SK-N-MC (cell line): ENCODE results near the gene NFS1.

Source experiments
- DNase-seq: peaks from one replicate; pipeline ENCODE4 v3.0.0-alpha.2; 2011; ENCODE audit warnings: low read depth, low spot score
- H3K27ac ChIP-seq: fragments of 200-600 bp; sonication (generic); 2 replicates; pipeline ENCODE4 v1.5.1; 2016; ENCODE audit warnings: mixed run types
- H3K36me3 ChIP-seq: fragments of 200-600 bp; sonication (generic); 2 replicates; pipeline ENCODE4 v1.6.1; 2017; ENCODE audit warnings: antibody characterized with exemption, low read length, mixed read lengths; ENCODE audit not compliant: insufficient read depth
- H3K4me3 ChIP-seq: fragments of 200-600 bp; sonication (generic); 2 replicates; pipeline ENCODE4 v1.5.1; 2016
- H3K9ac ChIP-seq: fragments of 200-600 bp; sonication (generic); 2 replicates; pipeline ENCODE4 v1.8.0; 2017; ENCODE audit warnings: mixed run types, mixed read lengths; ENCODE audit not compliant: insufficient read length
- H3K9me3 ChIP-seq: fragments of 200-600 bp; sonication (generic); 2 replicates; pipeline ENCODE4 v1.6.1; 2017; ENCODE audit warnings: low read depth, mild to moderate bottlenecking, antibody characterized with exemption, low read length, moderate library complexity, mixed read lengths
- EZH2 ChIP-seq: fragments of 200-600 bp; sonication (generic); IDR thresholded peaks from one replicate; pipeline ENCODE4 v1.6.1; 2017; ENCODE audit warnings: antibody characterized with exemption
- FOXP2 ChIP-seq: optimal IDR thresholded peaks from 2 replicates; pipeline ENCODE3; 2011; ENCODE audit warnings: mild to moderate bottlenecking, moderate library complexity; ENCODE audit not compliant: insufficient read depth; ENCODE audit errors: extremely low read length, control extremely low read depth
- POLR2AphosphoS5 ChIP-seq: IDR thresholded peaks from 2 replicates; pipeline ENCODE4 v1.6.1; 2012; ENCODE audit warnings: mild to moderate bottlenecking, low read depth, low read length, borderline replicate concordance

NFS1 gene

GRCh38 chr20:35638751-35639150 lies 60.4 kb downstream of the NFS1 start:
- H3K4me3 ChIP-seq, result no peak overlapping the region
- H3K27ac ChIP-seq, result 0 out of 2 replicates have a peak overlapping the region, but pooled peaks have one; percentile 27
- no peak overlapping the region for H3K9ac ChIP-seq
- no peak for TF ChIP-seq POLR2AphosphoS5
- TF ChIP-seq EZH2, result no peak
- TF ChIP-seq FOXP2, result no peak
- DNase-seq, result no peak
- H3K36me3 ChIP-seq, result no peaks in the 10 kb centered on the region; the same call in 1 of the 2 replicates
- H3K9me3 ChIP-seq, result no peaks in the 10 kb centered on the region

DNA sequence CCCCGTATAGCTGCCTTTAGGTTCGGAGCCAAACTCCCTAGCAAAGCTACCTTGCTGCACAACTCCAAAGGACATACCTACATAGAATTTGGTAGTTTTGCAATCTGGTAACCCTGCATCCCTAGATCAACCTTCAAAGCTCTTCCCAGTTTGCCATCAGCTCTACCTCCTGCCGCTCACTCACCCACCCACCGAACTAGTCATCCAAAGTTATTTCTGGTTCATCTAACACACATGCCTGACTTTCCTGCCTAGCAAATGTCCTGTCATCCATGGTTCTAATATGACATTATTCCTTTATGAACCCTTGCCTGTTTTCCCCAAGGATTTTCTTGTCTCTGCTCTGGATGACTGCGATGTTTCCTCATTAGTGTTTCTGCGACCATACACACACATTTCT lies 61.9 kb downstream of the NFS1 start:
- peaks cover 4% of the 10 kb centered on the region; the same call in 1 of the 2 replicates for H3K36me3 ChIP-seq
- H3K9ac ChIP-seq, result no peak overlapping the region
- no peak overlapping the region for H3K27ac ChIP-seq
- no peak for TF ChIP-seq POLR2AphosphoS5
- no peak for TF ChIP-seq EZH2
- no peak for TF ChIP-seq FOXP2
- H3K9me3 ChIP-seq, result no peaks in the 10 kb centered on the region
- H3K4me3 ChIP-seq, result no peak overlapping the region
- DNase-seq, result no peak

DNA sequence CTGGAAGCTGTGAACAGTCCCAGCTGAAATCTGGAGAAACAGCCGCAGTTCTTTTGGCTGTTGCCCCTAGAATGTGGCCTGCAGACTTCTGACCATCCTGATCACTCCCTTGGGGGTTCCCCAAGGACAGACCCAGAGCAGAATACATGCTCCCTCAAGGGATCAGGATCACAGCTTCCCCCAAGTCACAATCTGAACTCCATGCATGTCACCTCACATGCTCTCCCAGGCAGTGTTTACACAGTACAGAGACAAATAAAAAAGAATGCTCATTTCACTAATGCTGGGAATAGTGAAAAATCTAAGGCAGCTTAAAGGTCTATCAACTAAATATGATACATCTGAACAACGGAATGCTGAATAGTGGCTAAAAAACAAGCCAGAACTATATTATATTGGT lies 63.1 kb downstream of the NFS1 start:
- H3K27ac ChIP-seq, result 0 out of 2 replicates have a peak overlapping the region, but pooled peaks have one; percentile 18
- no peak for DNase-seq
- H3K36me3 ChIP-seq, result peaks cover 16% of the 10 kb centered on the region; the same call in 1 of the 2 replicates
- no peaks in the 10 kb centered on the region for H3K9me3 ChIP-seq
- TF ChIP-seq POLR2AphosphoS5, result no peak
- no peak for TF ChIP-seq FOXP2
- TF ChIP-seq EZH2, result no peak
- H3K9ac ChIP-seq, result no peak overlapping the region
- H3K4me3 ChIP-seq, result no peak overlapping the region

DNA sequence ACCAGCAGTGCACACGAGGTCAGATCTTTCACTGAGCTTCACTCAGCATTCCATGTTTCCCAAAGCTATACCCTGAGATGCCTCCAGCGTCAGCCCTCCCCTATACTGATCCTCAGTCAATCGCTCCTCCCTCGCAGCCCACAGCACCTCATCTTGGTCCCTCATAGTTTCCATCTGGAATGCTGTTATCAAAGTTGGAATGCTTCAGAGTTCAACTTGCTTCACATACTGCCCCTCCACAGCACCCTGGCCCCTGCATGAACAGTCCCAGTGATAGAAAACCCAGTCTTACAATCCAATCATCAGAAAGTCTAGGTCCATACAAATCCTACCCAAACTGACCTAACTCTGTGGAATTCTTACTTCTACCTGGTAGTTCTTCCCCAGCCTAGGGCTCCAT lies 63.5 kb downstream of the NFS1 start:
- H3K9ac ChIP-seq, result no peak overlapping the region
- 0 out of 2 replicates have a peak overlapping the region, but pooled peaks have one; percentile 18 for H3K27ac ChIP-seq
- TF ChIP-seq FOXP2, result no peak
- H3K4me3 ChIP-seq, result no peak overlapping the region
- no peak for DNase-seq
- no peaks in the 10 kb centered on the region for H3K9me3 ChIP-seq
- peaks cover 20% of the 10 kb centered on the region; the same call in 1 of the 2 replicates for H3K36me3 ChIP-seq

DNA sequence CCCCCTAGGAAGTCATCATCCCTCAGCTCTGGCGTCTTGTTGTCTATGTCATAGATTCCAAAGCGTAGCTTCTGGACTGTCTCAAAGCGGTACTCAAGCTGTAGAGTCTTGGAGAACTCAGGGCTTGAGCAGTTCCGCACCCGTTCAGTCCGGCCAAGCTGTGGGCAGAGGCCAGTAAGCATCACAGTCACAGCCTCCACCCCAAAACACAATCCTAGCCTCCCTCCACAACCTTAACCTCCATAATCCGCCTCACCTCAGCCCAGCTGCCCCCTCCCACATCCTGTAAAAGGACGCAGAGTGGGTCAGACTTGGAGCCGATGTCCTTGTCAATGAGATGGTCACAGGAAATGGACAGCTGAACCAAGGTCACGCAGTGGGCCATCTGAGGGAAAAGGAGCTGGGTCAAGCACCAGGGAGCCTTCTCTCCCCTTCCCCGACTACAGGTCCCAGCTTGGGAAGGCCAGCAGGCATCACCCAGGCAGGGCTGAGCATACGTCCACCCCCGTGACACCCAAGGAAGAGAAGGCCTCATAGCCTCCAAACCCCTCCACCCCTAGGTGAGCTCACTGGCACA lies 66.5 kb downstream of the NFS1 start:
- Histone ChIP-seq H3K36me3 (peaks cover 40% of the 10 kb centered on the region), H3K9ac (no peak overlapping the region), H3K4me3 (no peak overlapping the region), H3K9me3 (no peaks in the 10 kb centered on the region), H3K27ac (no peak overlapping the region)
- TF ChIP-seq POLR2AphosphoS5 (no peak), FOXP2 (no peak), EZH2 (no peak)
- no peak for DNase-seq

DNA sequence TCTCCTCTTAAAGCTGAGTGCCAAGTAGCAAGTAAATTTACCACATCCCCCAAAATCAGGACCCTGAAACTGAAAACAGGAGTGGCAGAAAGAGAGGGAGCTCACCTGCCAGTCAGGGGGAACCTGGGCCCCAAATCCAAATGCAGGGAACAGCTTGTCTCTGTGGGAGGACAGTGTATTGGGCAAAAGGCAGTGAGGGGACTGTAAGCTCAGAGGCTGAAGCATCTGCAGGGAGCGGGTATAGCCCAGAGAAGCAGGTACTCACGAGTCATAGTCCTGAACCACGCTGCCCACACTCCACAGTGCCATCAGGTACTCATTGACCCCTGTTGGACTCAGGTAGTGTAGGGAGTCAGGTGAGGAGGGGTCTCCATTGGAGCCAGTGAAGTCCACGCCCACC lies 68.5 kb downstream of the NFS1 start:
- Histone ChIP-seq H3K4me3 (no peak overlapping the region), H3K9me3 (no peaks in the 10 kb centered on the region), H3K9ac (no peak overlapping the region), H3K27ac (no peak overlapping the region), H3K36me3 (peaks cover 60% of the 10 kb centered on the region)
- TF ChIP-seq POLR2AphosphoS5 (no peak), FOXP2 (no peak), EZH2 (no peak)
- no peak for DNase-seq

GRCh38 chr20:35629427-35630145 lies 69.6 kb downstream of the NFS1 start:
- Histone ChIP-seq H3K4me3 (no peak overlapping the region), H3K9ac (no peak overlapping the region), H3K9me3 (no peaks in the 10 kb centered on the region), H3K36me3 (peaks cover 68% of the 10 kb centered on the region), H3K27ac (no peak overlapping the region)
- TF ChIP-seq FOXP2 (no peak), EZH2 (no peak), POLR2AphosphoS5 (no peak)
- DNase-seq, result no peak

DNA sequence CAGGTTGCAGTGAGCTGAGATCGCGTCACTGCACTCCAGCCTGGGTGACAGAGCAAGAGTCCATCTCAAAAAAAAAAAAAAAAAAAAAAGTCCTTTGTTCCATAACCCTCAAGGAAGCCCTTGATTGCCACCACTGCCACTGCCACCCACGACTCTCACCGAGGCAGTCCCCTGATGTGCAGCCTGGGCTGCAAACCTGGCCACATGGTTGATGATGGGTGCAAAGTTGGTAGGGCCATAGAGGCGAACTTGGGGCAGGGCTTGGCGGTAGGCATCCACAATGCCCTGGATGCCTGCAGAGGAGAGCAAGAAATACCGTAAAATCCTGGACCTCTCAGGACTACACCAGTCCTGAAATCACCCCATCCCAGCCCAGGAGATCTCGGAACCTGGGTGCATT lies 72.0 kb downstream of the NFS1 start:
- DNase-seq, result no peak
- no peak overlapping the region for H3K9ac ChIP-seq
- no peak overlapping the region for H3K4me3 ChIP-seq
- H3K36me3 ChIP-seq, result peaks cover 62% of the 10 kb centered on the region
- no peaks in the 10 kb centered on the region for H3K9me3 ChIP-seq
- no peak overlapping the region for H3K27ac ChIP-seq
- TF ChIP-seq FOXP2, result no peak
- no peak for TF ChIP-seq POLR2AphosphoS5
- TF ChIP-seq EZH2, result no peak

DNA sequence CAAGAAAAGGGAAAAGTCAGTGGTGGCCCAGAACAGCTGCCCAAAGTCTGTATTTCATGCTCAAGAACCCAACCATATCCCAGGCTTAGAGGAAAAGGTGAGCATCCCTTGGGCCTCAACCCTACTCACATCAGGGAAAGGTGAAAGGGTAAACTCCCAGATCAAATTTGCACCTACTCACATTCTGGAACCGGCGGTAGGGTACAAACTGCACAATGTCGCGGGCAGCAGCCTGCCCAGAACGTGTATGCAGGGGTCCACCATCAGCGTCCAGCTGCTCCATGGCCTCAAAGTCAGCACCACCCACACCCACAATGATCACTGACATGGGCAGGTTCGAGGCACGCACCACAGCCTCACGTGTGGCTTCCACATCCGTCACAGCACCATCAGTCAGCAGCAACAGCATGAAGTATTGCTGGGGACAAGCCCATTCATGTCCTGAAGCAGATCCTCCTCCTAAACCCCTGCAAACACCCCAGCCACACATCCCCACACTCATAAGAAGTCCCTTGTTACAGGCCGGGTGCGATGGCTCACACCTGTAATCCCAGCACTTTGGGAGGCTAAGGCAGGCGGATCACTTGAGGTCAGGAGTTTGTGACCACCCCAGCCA lies 72.7 kb downstream of the NFS1 start:
- Histone ChIP-seq H3K27ac (no peak overlapping the region), H3K9ac (no peak overlapping the region), H3K4me3 (no peak overlapping the region), H3K36me3 (peaks cover 56% of the 10 kb centered on the region), H3K9me3 (no peaks in the 10 kb centered on the region)
- TF ChIP-seq EZH2, result no peak
- no peak for TF ChIP-seq POLR2AphosphoS5
- TF ChIP-seq FOXP2, result no peak
- no peak for DNase-seq
